ENCODE data around the gene RPL38. TPM values are rescaled to one million over a fixed set of nuclear protein-coding genes. Genes with fewer than 3 reads are reported as not detected.

RPL38 gene
- total RNA-seq, 3 donors from 2014 or later (not counting 1 experiment from before 2014, with no cell fraction given): 560 to 802 (median 759) TPM

DNA sequence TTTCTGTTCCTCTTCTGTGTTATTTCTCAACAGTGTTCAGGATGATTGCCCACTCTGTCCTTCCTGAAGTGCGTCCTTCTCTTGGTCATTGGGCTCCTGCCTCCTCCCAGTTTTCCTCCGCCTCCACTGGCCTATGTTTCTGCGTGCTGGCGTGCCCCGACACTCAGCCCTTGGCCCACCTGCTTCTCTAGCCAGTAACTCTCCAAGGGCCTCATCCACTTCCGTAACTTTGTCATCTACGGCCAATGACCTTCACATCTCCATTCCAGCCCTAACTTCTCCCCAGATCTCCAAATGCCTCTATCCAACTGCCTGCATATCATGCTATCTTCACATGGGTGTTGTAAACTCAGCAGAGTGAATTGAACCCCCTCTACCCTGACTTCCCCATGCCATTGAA lies 39.6 kb upstream of the RPL38 start:
- DNase-seq (no peak), ATAC-seq (no peak)
- Histone ChIP-seq H3K36me3 (ENCODE audit: control insufficient read depth, insufficient read depth, low read length) (no peaks in the 10 kb centered on the region), H3K27me3 (ENCODE audit: control insufficient read depth, insufficient read depth, low read length) (peaks cover 3% of the 10 kb centered on the region), H3K27ac (ENCODE audit: low read length) (no peak overlapping the region), H3K4me1 (ENCODE audit: control insufficient read depth, insufficient read depth, low read length) (no peaks in the 10 kb centered on the region), H3K9me3 (ENCODE audit: control insufficient read depth, insufficient read depth, low read length) (no peaks in the 10 kb centered on the region), H3K4me3 (ENCODE audit: low read length) (no peak overlapping the region)
- Mint-ChIP-seq H3K4me1 (no peaks in the 10 kb centered on the region), H3K27ac (no peak overlapping the region), H3K4me3 (no peak overlapping the region), H3K9me3 (no peaks in the 10 kb centered on the region), H3K27me3 (ENCODE audit: low read depth in 2 of 2) (peaks cover 16 to 28% of the 10 kb centered on the region in 2 donors), H3K36me3 (no peaks in the 10 kb centered on the region)
- 82% methylated on average over 7 of the region's 7 CpGs for WGBS (ENCODE audit: insufficient coverage)
- TF ChIP-seq, protein P1, sequence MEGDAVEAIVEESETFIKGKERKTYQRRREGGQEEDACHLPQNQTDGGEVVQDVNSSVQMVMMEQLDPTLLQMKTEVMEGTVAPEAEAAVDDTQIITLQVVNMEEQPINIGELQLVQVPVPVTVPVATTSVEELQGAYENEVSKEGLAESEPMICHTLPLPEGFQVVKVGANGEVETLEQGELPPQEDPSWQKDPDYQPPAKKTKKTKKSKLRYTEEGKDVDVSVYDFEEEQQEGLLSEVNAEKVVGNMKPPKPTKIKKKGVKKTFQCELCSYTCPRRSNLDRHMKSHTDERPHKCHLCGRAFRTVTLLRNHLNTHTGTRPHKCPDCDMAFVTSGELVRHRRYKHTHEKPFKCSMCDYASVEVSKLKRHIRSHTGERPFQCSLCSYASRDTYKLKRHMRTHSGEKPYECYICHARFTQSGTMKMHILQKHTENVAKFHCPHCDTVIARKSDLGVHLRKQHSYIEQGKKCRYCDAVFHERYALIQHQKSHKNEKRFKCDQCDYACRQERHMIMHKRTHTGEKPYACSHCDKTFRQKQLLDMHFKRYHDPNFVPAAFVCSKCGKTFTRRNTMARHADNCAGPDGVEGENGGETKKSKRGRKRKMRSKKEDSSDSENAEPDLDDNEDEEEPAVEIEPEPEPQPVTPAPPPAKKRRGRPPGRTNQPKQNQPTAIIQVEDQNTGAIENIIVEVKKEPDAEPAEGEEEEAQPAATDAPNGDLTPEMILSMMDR (IDR thresholded peaks at IDR 0.05): no peak
- intact Hi-C loops (cut with micrococcal nuclease): no loop called here

DNA sequence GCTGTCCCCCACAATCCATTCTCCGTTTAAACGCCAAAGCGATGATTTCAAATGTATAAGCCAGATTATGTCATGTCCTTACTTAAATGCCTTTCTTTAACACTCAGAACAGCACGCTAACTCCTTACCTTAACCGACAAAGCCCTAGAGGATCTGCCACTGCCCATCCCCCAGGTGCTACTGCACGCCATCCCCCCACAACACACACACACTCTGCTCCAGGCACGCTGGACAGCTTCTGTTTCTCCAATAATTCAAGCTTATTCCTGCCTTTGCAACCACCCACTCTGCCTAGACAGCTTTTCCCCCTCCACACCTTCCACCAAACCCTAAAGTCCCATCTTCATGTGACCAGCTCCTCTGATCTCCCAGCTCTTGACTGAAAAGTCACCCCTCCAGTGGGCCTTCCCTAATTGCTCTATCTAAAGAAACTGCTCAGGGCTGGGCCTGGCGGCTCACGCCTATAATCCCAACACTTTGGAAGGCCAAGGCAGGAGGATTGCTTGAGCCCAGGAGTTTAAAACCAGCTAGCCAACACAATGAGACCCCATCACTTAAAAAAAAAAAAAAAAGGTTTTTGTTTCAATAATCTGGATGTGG lies 38.9 kb upstream of the RPL38 start:
- Mint-ChIP-seq H3K27ac (no peak overlapping the region), H3K9me3 (no peaks in the 10 kb centered on the region), H3K4me1 (no peaks in the 10 kb centered on the region), H3K4me3 (no peak overlapping the region), H3K27me3 (ENCODE audit: low read depth in 2 of 2) (peaks cover 19 to 28% of the 10 kb centered on the region in 2 donors), H3K36me3 (no peaks in the 10 kb centered on the region)
- Histone ChIP-seq H3K4me3 (ENCODE audit: low read length) (no peak overlapping the region), H3K27me3 (ENCODE audit: control insufficient read depth, insufficient read depth, low read length) (peaks cover 3% of the 10 kb centered on the region), H3K27ac (ENCODE audit: low read length) (no peak overlapping the region), H3K36me3 (ENCODE audit: control insufficient read depth, insufficient read depth, low read length) (no peaks in the 10 kb centered on the region), H3K9me3 (ENCODE audit: control insufficient read depth, insufficient read depth, low read length) (no peaks in the 10 kb centered on the region), H3K4me1 (ENCODE audit: control insufficient read depth, insufficient read depth, low read length) (no peaks in the 10 kb centered on the region)
- 82% methylated on average over 8 of the region's 9 CpGs for WGBS (ENCODE audit: insufficient coverage)
- no peak for DNase-seq
- intact Hi-C loops (cut with micrococcal nuclease): no loop called here
- TF ChIP-seq, protein P1 (IDR thresholded peaks at IDR 0.05): no peak
- ATAC-seq: no peak

DNA sequence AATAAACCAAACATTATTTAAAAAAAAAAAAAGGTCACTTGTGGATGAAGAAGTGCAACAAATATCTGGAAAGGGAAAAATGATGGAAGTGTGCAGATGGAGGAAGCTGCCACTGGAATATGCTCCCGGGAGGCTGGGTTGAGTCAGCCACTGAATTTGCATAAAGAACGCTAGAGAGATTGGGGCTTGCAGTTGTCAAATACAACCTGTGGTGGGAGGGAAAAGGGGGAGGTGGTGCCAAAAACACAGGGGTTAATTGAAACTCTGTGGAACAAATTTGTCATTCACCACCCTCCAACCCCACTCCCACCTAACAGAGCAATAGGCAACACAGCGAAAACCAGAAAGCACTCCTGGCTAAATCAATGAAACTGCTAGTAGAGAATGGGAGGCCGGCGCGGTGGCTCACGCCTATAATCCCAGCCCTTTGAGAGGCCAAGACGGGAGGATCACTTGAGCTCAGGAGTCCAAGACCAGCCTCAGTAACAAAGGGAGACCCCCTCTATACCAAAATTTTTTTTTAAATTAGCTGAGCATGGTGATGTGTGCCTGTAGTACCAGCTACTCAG lies 37.6 kb upstream of the RPL38 start:
- H3K4me1 Mint-ChIP-seq: no peaks in the 10 kb centered on the region
- no peak for ATAC-seq
- Histone ChIP-seq H3K9me3 (ENCODE audit: control insufficient read depth, insufficient read depth, low read length) (no peaks in the 10 kb centered on the region), H3K4me3 (ENCODE audit: low read length) (no peak overlapping the region), H3K27ac (ENCODE audit: low read length) (no peak overlapping the region), H3K4me1 (ENCODE audit: control insufficient read depth, insufficient read depth, low read length) (no peaks in the 10 kb centered on the region), H3K27me3 (ENCODE audit: control insufficient read depth, insufficient read depth, low read length) (peaks cover 3% of the 10 kb centered on the region), H3K36me3 (ENCODE audit: control insufficient read depth, insufficient read depth, low read length) (no peaks in the 10 kb centered on the region)
- no peak for DNase-seq
- no peak overlapping the region for H3K27ac Mint-ChIP-seq
- H3K9me3 Mint-ChIP-seq: no peaks in the 10 kb centered on the region
- 74% methylated on average over 8 of the region's 8 CpGs for WGBS (ENCODE audit: insufficient coverage)
- TF ChIP-seq, protein P1 (IDR thresholded peaks at IDR 0.05): no peak
- H3K4me3 Mint-ChIP-seq: no peak overlapping the region
- H3K36me3 Mint-ChIP-seq: no peaks in the 10 kb centered on the region
- peaks cover 18 to 32% of the 10 kb centered on the region in 2 donors for H3K27me3 Mint-ChIP-seq (ENCODE audit: low read depth in 2 of 2)
- intact Hi-C loops (cut with micrococcal nuclease): no loop called here

DNA sequence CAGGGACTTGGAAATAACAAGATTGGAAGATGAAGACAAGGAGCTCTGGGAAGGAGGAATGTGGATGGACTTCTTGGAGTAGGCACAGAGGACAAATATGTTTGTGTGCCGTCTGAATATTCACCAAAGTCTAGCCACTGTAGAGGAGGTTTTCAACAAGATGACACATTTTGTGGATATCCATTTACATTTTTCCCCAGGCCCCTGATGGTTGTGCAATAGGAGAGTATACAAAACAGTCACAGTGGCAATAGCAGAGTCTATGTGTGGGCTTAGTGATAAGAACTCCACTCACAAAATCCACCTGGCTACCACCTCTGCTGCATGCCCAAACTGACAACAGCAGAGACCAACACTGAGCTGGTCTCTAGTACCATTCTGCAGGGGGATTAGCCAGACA lies 32.6 kb upstream of the RPL38 start:
- no peaks in the 10 kb centered on the region for H3K36me3 Mint-ChIP-seq
- intact Hi-C loops (cut with micrococcal nuclease): no loop called here
- 100% methylated on average over 1 of the region's 1 CpG for WGBS (ENCODE audit: insufficient coverage)
- Histone ChIP-seq H3K4me3 (ENCODE audit: low read length) (no peak overlapping the region), H3K27ac (ENCODE audit: low read length) (no peak overlapping the region), H3K36me3 (ENCODE audit: control insufficient read depth, insufficient read depth, low read length) (no peaks in the 10 kb centered on the region), H3K9me3 (ENCODE audit: control insufficient read depth, insufficient read depth, low read length) (no peaks in the 10 kb centered on the region), H3K27me3 (ENCODE audit: control insufficient read depth, insufficient read depth, low read length) (peaks cover 4% of the 10 kb centered on the region), H3K4me1 (ENCODE audit: control insufficient read depth, insufficient read depth, low read length) (no peaks in the 10 kb centered on the region)
- H3K27ac Mint-ChIP-seq: no peak overlapping the region
- no peaks in the 10 kb centered on the region for H3K4me1 Mint-ChIP-seq
- no peak overlapping the region for H3K4me3 Mint-ChIP-seq
- no peaks in the 10 kb centered on the region for H3K9me3 Mint-ChIP-seq
- DNase-seq (no peak), ATAC-seq (no peak)
- H3K27me3 Mint-ChIP-seq (ENCODE audit: low read depth in 2 of 2): peaks cover 36 to 48% of the 10 kb centered on the region in 2 donors
- TF ChIP-seq, protein P1 (IDR thresholded peaks at IDR 0.05): no peak

Data from natural killer cell (primary cell).